Activated CD8-positive, alpha-beta T cell treated with anti-CD3 and anti-CD28 coated beads for 36 hours (primary cell): ENCODE results near the gene HRAS. TPM values are rescaled to one million over a fixed set of nuclear protein-coding genes. Genes with fewer than 3 reads are reported as not detected.

Experiments
- ATAC-seq: fragments of 200-7000 bp; cut with Tn5 transposase; one replicate; pipeline ENCODE4 v1.10.0; 2021; ENCODE audit warnings: mild to moderate bottlenecking, moderate library complexity
- CTCF ChIA-PET: fragments of 350-600 bp; sonication (Branson Sonifier 250); formaldehyde crosslinking; loops from one replicate; lab custom pipeline; 2021; ENCODE audit warnings: antibody characterized with exemption; lab: Charles Lee
- POLR2A ChIA-PET: fragments of 350-600 bp; sonication (Branson Sonifier 250); formaldehyde crosslinking; loops from one replicate; lab custom pipeline; 2021; ENCODE audit warnings: antibody characterized with exemption; lab: Charles Lee
- DNase-seq: peaks from one replicate; pipeline ENCODE4 v3.0.0-alpha.2; 2020
- H3K27ac Mint-ChIP-seq: one replicate; pipeline ENCODE4 v1.8.0; 2021; ENCODE audit warnings: mild to moderate bottlenecking, mixed read lengths
- H3K27me3 Mint-ChIP-seq: one replicate; pipeline ENCODE4 v1.8.0; 2021; ENCODE audit warnings: mixed read lengths
- H3K36me3 Mint-ChIP-seq: one replicate; pipeline ENCODE4 v1.8.0; 2021; ENCODE audit warnings: low read depth, mixed read lengths
- H3K4me1 Mint-ChIP-seq: one replicate; pipeline ENCODE4 v1.8.0; 2021; ENCODE audit warnings: low read depth, mixed read lengths
- H3K4me3 Mint-ChIP-seq: one replicate; pipeline ENCODE4 v1.8.0; 2021; ENCODE audit warnings: mild to moderate bottlenecking, moderate library complexity, mixed read lengths
- H3K9me3 Mint-ChIP-seq: one replicate; pipeline ENCODE4 v1.8.0; 2021; ENCODE audit warnings: mixed read lengths
- CTCF ChIP-seq: fragments of 200-600 bp; IDR thresholded peaks from one replicate; pipeline ENCODE4 v1.8.0; 2022; ENCODE audit warnings: antibody characterized with exemption, mild to moderate bottlenecking
- intact Hi-C: fragments of 100-400 bp; cut with micrococcal nuclease; formaldehyde crosslinking; loops from one replicate; pipeline ENCODE4 v1.10.0; 2022
- total RNA-seq, 2 experiments: library from RNA; stranded (reverse); gene quantifications; one replicate each; pipeline ENCODE4 v1.2.3, GENCODE V29; 2021

The HRAS gene
- total RNA-seq, 2 experiments from 2014 or later, result 30.4 to 34.6 TPM

- no peak for ATAC-seq
- CTCF ChIA-PET, result no interaction called here
- DNase-seq, result no peak
- H3K27me3 Mint-ChIP-seq, result no peaks in the 10 kb centered on the region
- POLR2A ChIA-PET, result interaction anchor here (1.1 to 2.1 kb wide), 2 partner anchors 10 to 110 kb away, joined by 4 to 6 read pairs; partner anchors contain the start of gene RNH1
- no peak for TF ChIP-seq CTCF
- H3K27ac Mint-ChIP-seq, result no peak overlapping the region
- peaks cover 3% of the 10 kb centered on the region for H3K4me1 Mint-ChIP-seq
- intact Hi-C loops, result no loop called here
- H3K4me3 Mint-ChIP-seq, result no peak overlapping the region
- peaks cover 7% of the 10 kb centered on the region for H3K9me3 Mint-ChIP-seq
- peaks cover 19% of the 10 kb centered on the region for H3K36me3 Mint-ChIP-seq
Measured at GRCh38 chr11:516400-516799, 19.0 kb downstream of the HRAS start.

- Mint-ChIP-seq H3K4me1 (peaks cover 3% of the 10 kb centered on the region), H3K36me3 (peaks cover 23% of the 10 kb centered on the region), H3K27ac (no peak overlapping the region), H3K4me3 (no peak overlapping the region), H3K27me3 (no peaks in the 10 kb centered on the region), H3K9me3 (peaks cover 7% of the 10 kb centered on the region)
- ChIA-PET CTCF (no interaction called here), POLR2A (interaction anchor here (2.1 kb wide), 1 partner anchor 8 kb away, joined by 6 read pairs; the partner anchor contains the start of gene RNH1)
- TF ChIP-seq CTCF, result no peak
- no peak for DNase-seq
- intact Hi-C loops, result no loop called here
- ATAC-seq, result no peak
Measured at GRCh38 chr11:515131-515530, 20.2 kb downstream of the HRAS start.

- TF ChIP-seq CTCF, result no peak
- DNase-seq (no peak), ATAC-seq (no peak)
- Mint-ChIP-seq H3K36me3 (peaks cover 28% of the 10 kb centered on the region), H3K27me3 (no peaks in the 10 kb centered on the region), H3K9me3 (peaks cover 7% of the 10 kb centered on the region), H3K4me1 (peaks cover 3% of the 10 kb centered on the region), H3K27ac (no peak overlapping the region), H3K4me3 (no peak overlapping the region)
- intact Hi-C loops, result no loop called here
- ChIA-PET POLR2A (interaction anchor here (2.1 kb wide), 1 partner anchor 8 kb away, joined by 6 read pairs; the partner anchor contains the start of gene RNH1), CTCF (no interaction called here)
Measured at GRCh38 chr11:514606-515005, 20.8 kb downstream of the HRAS start.

GRCh38 chr11:512761-513595 is 22.4 kb downstream of the HRAS start:
- Mint-ChIP-seq H3K9me3 (peaks cover 7% of the 10 kb centered on the region), H3K4me1 (peaks cover 2% of the 10 kb centered on the region), H3K36me3 (peaks cover 30% of the 10 kb centered on the region), H3K27me3 (no peaks in the 10 kb centered on the region), H3K4me3 (no peak overlapping the region), H3K27ac (no peak overlapping the region)
- intact Hi-C loops, result no loop called here
- POLR2A ChIA-PET, result interaction anchor here (0.6 to 1.0 kb wide), 2 partner anchors 20 to 214 kb away, joined by 3 read pairs; no protein-coding TSS in a partner anchor
- CTCF ChIA-PET, result no interaction called here
- ATAC-seq (no peak), DNase-seq (no peak)
- TF ChIP-seq CTCF, result no peak

GRCh38 chr11:508956-509355 is 26.4 kb downstream of the HRAS start:
- no peak for ATAC-seq
- no peak overlapping the region for H3K27ac Mint-ChIP-seq
- DNase-seq, result no peak
- ChIA-PET CTCF (interaction anchor here (6.6 kb wide), 1 partner anchor 10 kb away, joined by 51 read pairs; no protein-coding TSS in a partner anchor), POLR2A (interaction anchor here (0.6 to 1.2 kb wide), 4 partner anchors 62 to 241 kb away, joined by 3 to 5 read pairs (median 3); no protein-coding TSS in a partner anchor)
- intact Hi-C loops, result no loop called here
- H3K9me3 Mint-ChIP-seq, result no peaks in the 10 kb centered on the region
- peaks cover 15% of the 10 kb centered on the region for H3K4me1 Mint-ChIP-seq
- TF ChIP-seq CTCF, result no peak
- no peak overlapping the region for H3K4me3 Mint-ChIP-seq
- H3K36me3 Mint-ChIP-seq, result peaks cover 34% of the 10 kb centered on the region
- H3K27me3 Mint-ChIP-seq, result no peaks in the 10 kb centered on the region
